Small intestine (tissue), 7 donors: ENCODE results near the gene SLC12A3. TPM values are rescaled to one million over a fixed set of nuclear protein-coding genes. Genes with fewer than 3 reads are reported as not detected.
A peak's percentile ranks its signal among the peaks of the same experiment; 100 is the strongest.

Source experiments
- DNase-seq, 2 donors: peaks; one replicate each; pipeline versions ENCODE4 v3.0.0 to v3.0.0-alpha.2; 2013
- FAIRE-seq: peaks from 2 replicates; lab custom pipeline; 2012; peaks lifted over from hg19 to GRCh38; lab: Jason Lieb, UNC
- H3K27ac ChIP-seq, 3 donors: one replicate each; pipeline ENCODE4 v1.5.1; 2013; ENCODE audit warnings: low read length in 2 of 3, mild to moderate bottlenecking in 2 of 3, control low read depth in 1 of 3, inconsistent platforms in 1 of 3, low read depth in 1 of 3, moderate library complexity in 1 of 3
- H3K27me3 ChIP-seq, 3 donors: one replicate each; pipeline ENCODE4 v1.6.1; 2013; ENCODE audit warnings: low read length in 3 of 3, inconsistent platforms in 1 of 3; ENCODE audit not compliant: control insufficient read depth in 3 of 3, insufficient read depth in 3 of 3
- H3K36me3 ChIP-seq, 3 donors: one replicate each; pipeline ENCODE4 v1.6.1; 2013; ENCODE audit warnings: low read length in 3 of 3, inconsistent platforms in 1 of 3, low read depth in 1 of 3, mild to moderate bottlenecking in 1 of 3, moderate library complexity in 1 of 3; ENCODE audit not compliant: control insufficient read depth in 3 of 3, insufficient read depth in 2 of 3
- H3K4me1 ChIP-seq, 3 donors: one replicate each; pipeline ENCODE4 v1.6.1; 2013; ENCODE audit warnings: low read length in 2 of 3, inconsistent platforms in 1 of 3, low read depth in 1 of 3, mild to moderate bottlenecking in 1 of 3, moderate library complexity in 1 of 3; ENCODE audit not compliant: control insufficient read depth in 3 of 3, insufficient read depth in 2 of 3
- H3K4me3 ChIP-seq, 3 donors: one replicate each; pipeline ENCODE4 v1.5.1; 2013; ENCODE audit warnings: low read length in 3 of 3, control low read depth in 1 of 3, inconsistent platforms in 1 of 3, low read depth in 1 of 3, mild to moderate bottlenecking in 1 of 3, moderate library complexity in 1 of 3
- H3K9me3 ChIP-seq, 2 donors: one replicate each; pipeline ENCODE4 v1.6.1; 2013; ENCODE audit warnings: low read depth in 1 of 2, low read length in 1 of 2; ENCODE audit not compliant: control insufficient read depth in 2 of 2, insufficient read depth in 1 of 2
- WGBS, 3 donors: extraction: QIAGEN DNeasy Blood & Tissue Kit; methylation state at CpG; one replicate each; pipeline ENCODE4 v1.1.7; 2013; 5-methylcytosine and 5-hydroxymethylcytosine counted together
- polyA plus RNA-seq, 4 donors: library from polyadenylated mRNA; stranded (reverse) in 3 of 4; unstranded in 1 of 4; fragments of 200-250 nt in 3 of 4; fragments of 120-200 nt in 1 of 4; gene quantifications; one replicate each; pipeline versions ENCODE4 v1.2.1 to v1.2.3, GENCODE V29; 2013
- donor health status: healthy with polysubstance abuse.
- donor health status: control.
- donor health status: control.
- donor health status: Bipolar disorder and iron deficiency.
- donor health status: healthy.

Gene SLC12A3
- polyA plus RNA-seq, 4 donors = 0.04 TPM; not detected in 2

GRCh38 chr16:56897026-56897799 lies 32.2 kb downstream of the SLC12A3 start:
- H3K4me3 ChIP-seq = no peak overlapping the region
- H3K9me3 ChIP-seq = no peaks in the 10 kb centered on the region
- no peak overlapping the region for H3K27ac ChIP-seq
- H3K27me3 ChIP-seq = peaks cover 0 to 2% (median 0%) of the 10 kb centered on the region in 3 donors
- DNase-seq (no peak), FAIRE-seq (no peak)
- H3K36me3 ChIP-seq = no peaks in the 10 kb centered on the region
- 60 to 84% (median 72%) methylated on average over 8 of the region's 8 CpGs for WGBS, 3 donors
- H3K4me1 ChIP-seq = no peaks in the 10 kb centered on the region

GRCh38 chr16:56898847-56899246 lies 33.8 kb downstream of the SLC12A3 start:
- H3K36me3 ChIP-seq = no peaks in the 10 kb centered on the region
- no peaks in the 10 kb centered on the region for H3K4me1 ChIP-seq
- 71 to 91% (median 75%) methylated on average over 8 of the region's 8 CpGs for WGBS, 3 donors
- FAIRE-seq (no peak), DNase-seq (no peak)
- no peak overlapping the region for H3K4me3 ChIP-seq
- no peak overlapping the region for H3K27ac ChIP-seq
- H3K9me3 ChIP-seq = no peaks in the 10 kb centered on the region
- H3K27me3 ChIP-seq = peaks cover 0 to 2% (median 0%) of the 10 kb centered on the region in 3 donors

- peaks cover 0 to 2% (median 0%) of the 10 kb centered on the region in 3 donors for H3K27me3 ChIP-seq
- H3K4me3 ChIP-seq = no peak overlapping the region
- DNase-seq (no peak), FAIRE-seq (no peak)
- no peaks in the 10 kb centered on the region for H3K4me1 ChIP-seq
- no peak overlapping the region for H3K27ac ChIP-seq
- H3K9me3 ChIP-seq = peaks cover 0 to 3% of the 10 kb centered on the region in 2 donors
- 92 to 98% (median 97%) methylated on average over 2 of the region's 2 CpGs for WGBS, 3 donors
- no peaks in the 10 kb centered on the region for H3K36me3 ChIP-seq
Observed at GRCh38 chr16:56903866-56904265, 38.9 kb downstream of the SLC12A3 start.

GRCh38 chr16:56907401-56907800 lies 42.4 kb downstream of the SLC12A3 start:
- Histone ChIP-seq H3K27ac (no peak overlapping the region), H3K36me3 (no peaks in the 10 kb centered on the region), H3K9me3 (peaks cover 0 to 3% of the 10 kb centered on the region in 2 donors), H3K4me1 (peaks cover 0 to 6% (median 2%) of the 10 kb centered on the region in 3 donors), H3K4me3 (no peak overlapping the region), H3K27me3 (no peaks in the 10 kb centered on the region)
- FAIRE-seq (no peak), DNase-seq (no peak)
- 95 to 97% (median 96%) methylated on average over 3 of the region's 3 CpGs for WGBS, 3 donors

- WGBS, 3 donors = 24 to 50% (median 48%) methylated on average over 7 of the region's 7 CpGs
Observed at GRCh38 chr16:56909527-56909979, 44.5 kb downstream of the SLC12A3 start.

GRCh38 chr16:56910112-56910511 lies 45.1 kb downstream of the SLC12A3 start:
- no peaks in the 10 kb centered on the region for H3K36me3 ChIP-seq
- 79 to 89% (median 80%) methylated on average over 5 of the region's 5 CpGs for WGBS, 3 donors
- peak overlapping the region in 1 of 3 donors; percentile 56 for H3K27ac ChIP-seq
- DNase-seq = no peak
- H3K27me3 ChIP-seq = no peaks in the 10 kb centered on the region
- no peak overlapping the region for H3K4me3 ChIP-seq
- peaks cover 0 to 3% of the 10 kb centered on the region in 2 donors for H3K9me3 ChIP-seq
- H3K4me1 ChIP-seq = peaks cover 0 to 12% (median 2%) of the 10 kb centered on the region in 3 donors
- no peak for FAIRE-seq

More at GRCh38 chr16:56909527-56909979, 44.5 kb downstream of the SLC12A3 start:
- FAIRE-seq = no peak
- H3K27me3 ChIP-seq = no peaks in the 10 kb centered on the region
- no peaks in the 10 kb centered on the region for H3K36me3 ChIP-seq
- H3K9me3 ChIP-seq = peaks cover 0 to 3% of the 10 kb centered on the region in 2 donors
- no peak overlapping the region for H3K4me3 ChIP-seq
- H3K27ac ChIP-seq = no peak overlapping the region
- H3K4me1 ChIP-seq = peaks cover 0 to 12% (median 2%) of the 10 kb centered on the region in 3 donors
- DNase-seq = peak; percentile 15 to 21

GRCh38 chr16:56910654-56911539 lies 45.9 kb downstream of the SLC12A3 start:
- Histone ChIP-seq H3K36me3 (no peaks in the 10 kb centered on the region), H3K27me3 (no peaks in the 10 kb centered on the region), H3K9me3 (peaks cover 0 to 3% of the 10 kb centered on the region in 2 donors), H3K4me3 (no peak overlapping the region), H3K27ac (peak overlapping the region in 1 of 3 donors; percentile 56), H3K4me1 (peaks cover 0 to 12% (median 2%) of the 10 kb centered on the region in 3 donors)
- DNase-seq (no peak), FAIRE-seq (no peak)
- WGBS, 3 donors = 72 to 77% (median 75%) methylated on average over 12 of the region's 12 CpGs
